Measurements from ENCODE around the gene DEPDC5.

Gene DEPDC5

GRCh38 chr22:31938296-31938695 is 184.5 kb downstream of the DEPDC5 start:
- Mint-ChIP-seq H3K4me3 (no peak overlapping the region), H3K27me3 (no peaks in the 10 kb centered on the region), H3K4me1 (ENCODE audit: low read depth) (peaks cover 13% of the 10 kb centered on the region), H3K27ac (no peak overlapping the region), H3K9me3 (no peaks in the 10 kb centered on the region), H3K36me3 (ENCODE audit: low read depth) (no peaks in the 10 kb centered on the region)

GRCh38 chr22:31940506-31940905 is 186.7 kb downstream of the DEPDC5 start:
- Mint-ChIP-seq H3K36me3 (ENCODE audit: low read depth) (no peaks in the 10 kb centered on the region), H3K27me3 (no peaks in the 10 kb centered on the region), H3K9me3 (no peaks in the 10 kb centered on the region), H3K4me3 (no peak overlapping the region), H3K4me1 (ENCODE audit: low read depth) (peaks cover 22% of the 10 kb centered on the region), H3K27ac (no peak overlapping the region)

- Mint-ChIP-seq H3K36me3 (ENCODE audit: low read depth) (no peaks in the 10 kb centered on the region), H3K27me3 (no peaks in the 10 kb centered on the region), H3K27ac (peak overlapping the region; percentile 80), H3K9me3 (no peaks in the 10 kb centered on the region), H3K4me1 (ENCODE audit: low read depth) (peaks cover 24% of the 10 kb centered on the region), H3K4me3 (no peak overlapping the region)
Observed at GRCh38 chr22:31942091-31942490, 188.3 kb downstream of the DEPDC5 start.

- Mint-ChIP-seq H3K4me3 (peak overlapping the region; percentile 31), H3K36me3 (ENCODE audit: low read depth) (peaks cover 5% of the 10 kb centered on the region), H3K4me1 (ENCODE audit: low read depth) (peaks cover 33% of the 10 kb centered on the region), H3K27me3 (no peaks in the 10 kb centered on the region), H3K27ac (peak overlapping the region; percentile 72), H3K9me3 (no peaks in the 10 kb centered on the region)
Observed at GRCh38 chr22:31943206-31943977, 189.6 kb downstream of the DEPDC5 start.

- H3K27me3 Mint-ChIP-seq = no peaks in the 10 kb centered on the region
- H3K27ac Mint-ChIP-seq = peak within 1 kb of the TSS; percentile 90
- H3K4me3 Mint-ChIP-seq = no peak within 1 kb of the TSS
- H3K36me3 Mint-ChIP-seq (ENCODE audit: low read depth) = peaks cover 10% of the 10 kb centered on the region
- peaks cover 34% of the 10 kb centered on the region for H3K4me1 Mint-ChIP-seq (ENCODE audit: low read depth)
- no peaks in the 10 kb centered on the region for H3K9me3 Mint-ChIP-seq
Observed at GRCh38 chr22:31943978-31944699, 190.3 kb downstream of the DEPDC5 start, which contains the start of gene YWHAH. YWHAH (plus strand) TSS chr22:31944535; CDS start chr22:31944734, 199 bp downstream.

GRCh38 chr22:31944700-31945442 is 191.1 kb downstream of the DEPDC5 start:
- Mint-ChIP-seq H3K4me1 (ENCODE audit: low read depth) (peaks cover 40% of the 10 kb centered on the region), H3K9me3 (no peaks in the 10 kb centered on the region), H3K4me3 (no peak overlapping the region), H3K27ac (no peak overlapping the region), H3K27me3 (no peaks in the 10 kb centered on the region), H3K36me3 (ENCODE audit: low read depth) (peaks cover 16% of the 10 kb centered on the region)

- H3K4me1 Mint-ChIP-seq (ENCODE audit: low read depth) = peaks cover 43% of the 10 kb centered on the region
- peaks cover 22% of the 10 kb centered on the region for H3K36me3 Mint-ChIP-seq (ENCODE audit: low read depth)
- no peaks in the 10 kb centered on the region for H3K9me3 Mint-ChIP-seq
- H3K27ac Mint-ChIP-seq = no peak overlapping the region
- H3K4me3 Mint-ChIP-seq = no peak overlapping the region
- no peaks in the 10 kb centered on the region for H3K27me3 Mint-ChIP-seq
Observed at GRCh38 chr22:31945443-31945855, 191.6 kb downstream of the DEPDC5 start.

- Mint-ChIP-seq H3K4me1 (ENCODE audit: low read depth) (peaks cover 50% of the 10 kb centered on the region), H3K36me3 (ENCODE audit: low read depth) (peaks cover 29% of the 10 kb centered on the region), H3K4me3 (no peak overlapping the region), H3K9me3 (no peaks in the 10 kb centered on the region), H3K27me3 (no peaks in the 10 kb centered on the region), H3K27ac (no peak overlapping the region)
Observed at GRCh38 chr22:31945971-31946680, 192.3 kb downstream of the DEPDC5 start.

- Mint-ChIP-seq H3K9me3 (no peaks in the 10 kb centered on the region), H3K27ac (no peak overlapping the region), H3K4me1 (ENCODE audit: low read depth) (peaks cover 59% of the 10 kb centered on the region), H3K36me3 (ENCODE audit: low read depth) (peaks cover 40% of the 10 kb centered on the region), H3K4me3 (peak overlapping the region; percentile 0), H3K27me3 (no peaks in the 10 kb centered on the region)
Observed at GRCh38 chr22:31947296-31947695, 193.5 kb downstream of the DEPDC5 start.

- Mint-ChIP-seq H3K4me3 (no peak overlapping the region), H3K4me1 (ENCODE audit: low read depth) (peaks cover 59% of the 10 kb centered on the region), H3K27me3 (no peaks in the 10 kb centered on the region), H3K36me3 (ENCODE audit: low read depth) (peaks cover 46% of the 10 kb centered on the region), H3K9me3 (no peaks in the 10 kb centered on the region), H3K27ac (no peak overlapping the region)
Observed at GRCh38 chr22:31948002-31948401, 194.2 kb downstream of the DEPDC5 start.

- Mint-ChIP-seq H3K36me3 (ENCODE audit: low read depth) (peaks cover 65% of the 10 kb centered on the region), H3K4me3 (no peak overlapping the region), H3K27me3 (no peaks in the 10 kb centered on the region), H3K27ac (no peak overlapping the region), H3K9me3 (no peaks in the 10 kb centered on the region), H3K4me1 (ENCODE audit: low read depth) (peaks cover 69% of the 10 kb centered on the region)
Observed at GRCh38 chr22:31950226-31950625, 196.4 kb downstream of the DEPDC5 start.

GRCh38 chr22:31951194-31952093 is 197.6 kb downstream of the DEPDC5 start:
- Mint-ChIP-seq H3K36me3 (ENCODE audit: low read depth) (peaks cover 75% of the 10 kb centered on the region), H3K9me3 (no peaks in the 10 kb centered on the region), H3K27ac (peak overlapping the region; percentile 76), H3K4me3 (peak overlapping the region; percentile 12), H3K27me3 (no peaks in the 10 kb centered on the region), H3K4me1 (ENCODE audit: low read depth) (peaks cover 80% of the 10 kb centered on the region)

- H3K4me1 Mint-ChIP-seq (ENCODE audit: low read depth) = peaks cover 83% of the 10 kb centered on the region
- H3K9me3 Mint-ChIP-seq = no peaks in the 10 kb centered on the region
- H3K36me3 Mint-ChIP-seq (ENCODE audit: low read depth) = peaks cover 81% of the 10 kb centered on the region
- no peaks in the 10 kb centered on the region for H3K27me3 Mint-ChIP-seq
- peak overlapping the region; percentile 12 for H3K4me3 Mint-ChIP-seq
- peak overlapping the region; percentile 73 for H3K27ac Mint-ChIP-seq
Observed at GRCh38 chr22:31952094-31952401, 198.2 kb downstream of the DEPDC5 start.

GRCh38 chr22:31952472-31952871 is 198.7 kb downstream of the DEPDC5 start:
- peaks cover 80% of the 10 kb centered on the region for H3K4me1 Mint-ChIP-seq (ENCODE audit: low read depth)
- peaks cover 86% of the 10 kb centered on the region for H3K36me3 Mint-ChIP-seq (ENCODE audit: low read depth)
- no peaks in the 10 kb centered on the region for H3K9me3 Mint-ChIP-seq
- H3K27me3 Mint-ChIP-seq = no peaks in the 10 kb centered on the region
- H3K4me3 Mint-ChIP-seq = no peak overlapping the region
- no peak overlapping the region for H3K27ac Mint-ChIP-seq
